RWPE2 (cell line): ENCODE data around the gene ANKRD60.

Source experiments
- ATAC-seq: fragments of 200-7000 bp; cut with Tn5 transposase; 3 replicates; pipeline ENCODE4 v1.9.1; 2021; ENCODE audit warnings: low read depth
- DNase-seq: peaks from one replicate; pipeline ENCODE4 v3.0.0-alpha.2; 2020; ENCODE audit warnings: low spot score
- H3K27ac ChIP-seq: fragments of 450-650 bp; 2 replicates; pipeline ENCODE4 v1.5.1; 2017; ENCODE audit warnings: mild to moderate bottlenecking; ENCODE audit not compliant: poor library complexity, severe bottlenecking
- H3K27me3 ChIP-seq: fragments of 250-450 bp; sonication (Bioruptor Pico); 2 replicates; pipeline ENCODE4 v1.5.1; 2021; ENCODE audit warnings: mild to moderate bottlenecking, moderate library complexity; ENCODE audit not compliant: insufficient read depth, poor library complexity, severe bottlenecking
- H3K36me3 ChIP-seq: fragments of 250-450 bp; sonication (Bioruptor Pico); 2 replicates; pipeline ENCODE4 v1.5.1; 2020; ENCODE audit warnings: low read depth, mild to moderate bottlenecking, moderate library complexity
- H3K4me1 ChIP-seq: fragments of 250-450 bp; sonication (Bioruptor Pico); 2 replicates; pipeline ENCODE4 v1.5.1; 2021; ENCODE audit warnings: mild to moderate bottlenecking, moderate library complexity; ENCODE audit not compliant: insufficient read depth, poor library complexity, severe bottlenecking
- H3K4me3 ChIP-seq: fragments of 250-450 bp; sonication (Bioruptor Pico); 2 replicates; pipeline ENCODE4 v1.5.1; 2021; ENCODE audit warnings: mild to moderate bottlenecking, moderate library complexity; ENCODE audit not compliant: severe bottlenecking
- H3K9me3 ChIP-seq: fragments of 250-450 bp; sonication (Bioruptor Pico); 2 replicates; pipeline ENCODE4 v1.5.1; 2021; ENCODE audit warnings: mild to moderate bottlenecking, moderate library complexity; ENCODE audit not compliant: severe bottlenecking
- CTCF ChIP-seq: fragments of 450-650 bp; IDR thresholded peaks from one replicate; pipeline ENCODE4 v1.5.1; 2017; ENCODE audit warnings: mild to moderate bottlenecking, moderate library complexity; ENCODE audit not compliant: poor library complexity, severe bottlenecking

The ANKRD60 gene

GRCh38 chr20:58169450-58169849 is 59.0 kb downstream of the ANKRD60 start:
- no peaks in the 10 kb centered on the region for H3K27me3 ChIP-seq
- H3K4me1 ChIP-seq: no peaks in the 10 kb centered on the region
- H3K4me3 ChIP-seq: no peak overlapping the region
- no peak for TF ChIP-seq CTCF
- no peak for ATAC-seq
- H3K27ac ChIP-seq: no peak overlapping the region
- no peak for DNase-seq
- no peaks in the 10 kb centered on the region for H3K36me3 ChIP-seq
- H3K9me3 ChIP-seq: no peaks in the 10 kb centered on the region

- ATAC-seq: no peak
- H3K36me3 ChIP-seq: no peaks in the 10 kb centered on the region
- H3K9me3 ChIP-seq: no peaks in the 10 kb centered on the region
- no peaks in the 10 kb centered on the region for H3K4me1 ChIP-seq
- no peak overlapping the region for H3K4me3 ChIP-seq
- DNase-seq: no peak
- no peaks in the 10 kb centered on the region for H3K27me3 ChIP-seq
- no peak for TF ChIP-seq CTCF
- no peak overlapping the region for H3K27ac ChIP-seq
Measured at GRCh38 chr20:58168843-58169242, 59.6 kb downstream of the ANKRD60 start.

GRCh38 chr20:58167759-58168158 is 60.7 kb downstream of the ANKRD60 start:
- ATAC-seq (no peak), DNase-seq (no peak)
- Histone ChIP-seq H3K4me1 (no peaks in the 10 kb centered on the region), H3K27me3 (no peaks in the 10 kb centered on the region), H3K9me3 (no peaks in the 10 kb centered on the region), H3K4me3 (no peak overlapping the region), H3K27ac (no peak overlapping the region), H3K36me3 (no peaks in the 10 kb centered on the region)
- no peak for TF ChIP-seq CTCF
